H1 (cell line): Measurements from ENCODE around the gene HTR3E. TPM values are rescaled to one million over a fixed set of nuclear protein-coding genes. Genes with fewer than 3 reads are reported as not detected.

Source experiments
- CTCF ChIA-PET: fragments of 300-600 bp; sonication (Branson Sonifier 250); formaldehyde crosslinking; loops from one replicate; lab custom pipeline; 2021; ENCODE audit not compliant: partially characterized antibody; lab: Charles Lee
- POLR2A ChIA-PET: fragments of 300-600 bp; sonication (Branson Sonifier 250); formaldehyde crosslinking; loops from one replicate; lab custom pipeline; 2021; ENCODE audit warnings: inconsistent platforms; ENCODE audit not compliant: partially characterized antibody; lab: Charles Lee
- DNase-seq, 2 experiments: peaks; one replicate each; pipeline versions ENCODE4 v3.0.0 to v3.0.0-alpha.2; 2010 to 2022; ENCODE audit warnings: low spot score in 2 of 2, low read depth in 1 of 2, mixed read lengths in 1 of 2
- FAIRE-seq: peaks from 2 replicates; lab custom pipeline; 2011; peaks lifted over from hg19 to GRCh38; lab: Jason Lieb, UNC
- H2AFZ ChIP-seq: 2 replicates; pipeline ENCODE4 v1.8.1; 2012; ENCODE audit warnings: low read length, inconsistent platforms
- H2AK5ac ChIP-seq: 2 replicates; pipeline ENCODE4 v1.6.1; 2013; ENCODE audit warnings: low read depth, low read length
- H2BK120ac ChIP-seq: replicated peaks from 2 replicates; pipeline ENCODE3; 2013; ENCODE audit warnings: low read depth, low read length, inconsistent platforms
- H2BK12ac ChIP-seq: 2 replicates; pipeline ENCODE4 v1.6.1; 2013; ENCODE audit warnings: low read depth, low read length
- H2BK15ac ChIP-seq: 2 replicates; pipeline ENCODE4 v1.6.1; 2013; ENCODE audit warnings: low read length
- H2BK20ac ChIP-seq: 2 replicates; pipeline ENCODE4 v1.6.1; 2013; ENCODE audit warnings: low read length
- H2BK5ac ChIP-seq: 2 replicates; pipeline ENCODE4 v1.6.1; 2013; ENCODE audit warnings: low read depth, low read length
- H3K14ac ChIP-seq: 2 replicates; pipeline ENCODE4 v1.6.1; 2013; ENCODE audit warnings: inconsistent platforms; ENCODE audit not compliant: insufficient read length
- H3K18ac ChIP-seq: 2 replicates; pipeline ENCODE4 v1.6.1; 2013; ENCODE audit warnings: low read length; ENCODE audit errors: extremely low read depth
- H3K23ac ChIP-seq: 2 replicates; pipeline ENCODE4 v1.6.1; 2013; ENCODE audit warnings: inconsistent platforms; ENCODE audit not compliant: insufficient read length
- H3K23me2 ChIP-seq: 2 replicates; pipeline ENCODE4 v1.6.1; 2013; ENCODE audit warnings: low read depth, low read length
- H3K27ac ChIP-seq: 2 replicates; pipeline ENCODE4 v1.6.1; 2011; ENCODE audit warnings: low read depth, low read length, inconsistent platforms
- H3K27me3 ChIP-seq, 4 experiments: replicated peaks in 1 of 4; 1 replicate in 1 of 4; 2 replicates in 3 of 4; pipeline versions ENCODE4 v1.6.1 to v1.8.1; 2011 to 2013; ENCODE audit warnings: low read length in 3 of 4, mild to moderate bottlenecking in 3 of 4, inconsistent platforms in 2 of 4, mixed read lengths in 2 of 4, moderate library complexity in 1 of 4; ENCODE audit not compliant: control insufficient read depth in 3 of 4, insufficient read depth in 3 of 4; ENCODE audit errors: extremely low read depth in 1 of 4
- H3K36me3 ChIP-seq, 4 experiments: 2 replicates each; pipeline versions ENCODE4 v1.6.1 to v1.8.1; 2011 to 2013; ENCODE audit warnings: mild to moderate bottlenecking in 4 of 4, low read length in 3 of 4, moderate library complexity in 2 of 4, control low read depth in 1 of 4, inconsistent platforms in 1 of 4; ENCODE audit not compliant: insufficient read depth in 4 of 4, control insufficient read depth in 2 of 4
- H3K4ac ChIP-seq: replicated peaks from 2 replicates; pipeline ENCODE3; 2013; ENCODE audit warnings: low read length, low read depth, mixed read lengths, inconsistent platforms; ENCODE audit not compliant: insufficient read length
- H3K4me1 ChIP-seq, 4 experiments: replicated peaks in 1 of 4; 1 replicate in 1 of 4; 2 replicates in 3 of 4; pipeline versions ENCODE4 v1.6.1 to v1.8.1; 2011 to 2013; ENCODE audit warnings: low read length in 3 of 4, inconsistent platforms in 2 of 4, mixed read lengths in 1 of 4; ENCODE audit not compliant: insufficient read depth in 4 of 4, control insufficient read depth in 3 of 4
- H3K4me2 ChIP-seq, 2 experiments: 2 replicates each; pipeline versions ENCODE4 v1.6.1 to v1.8.1; 2011 to 2013; ENCODE audit warnings: low read depth in 2 of 2, low read length in 2 of 2, control low read depth in 1 of 2, inconsistent platforms in 1 of 2, mild to moderate bottlenecking in 1 of 2; ENCODE audit not compliant: insufficient read depth in 1 of 2
- H3K4me3 ChIP-seq, 4 experiments: fragments of 200-600, 300-600 bp in 1 of 4; sonication (generic), shearing (Covaris generic), sonication (Bioruptor Twin) in 1 of 4; 2 replicates each; pipeline versions ENCODE4 v1.5.1 to v1.8.1; 2011 to 2016; ENCODE audit warnings: low read length in 4 of 4, low read depth in 3 of 4, control low read depth in 2 of 4, inconsistent platforms in 2 of 4, mild to moderate bottlenecking in 2 of 4, mixed read lengths in 1 of 4, moderate library complexity in 1 of 4; ENCODE audit not compliant: insufficient read depth in 2 of 4; ENCODE audit errors: extremely low read depth in 1 of 4
- H3K56ac ChIP-seq: replicated peaks from 2 replicates; pipeline ENCODE3; 2013; ENCODE audit warnings: low read depth, mild to moderate bottlenecking, mixed read lengths, low read length, inconsistent platforms; ENCODE audit not compliant: insufficient read length
- H3K79me1 ChIP-seq: 2 replicates; pipeline ENCODE4 v1.6.1; 2013; ENCODE audit warnings: low read depth, low read length, control low read depth
- H3K79me2 ChIP-seq, 2 experiments: 2 replicates each; pipeline versions ENCODE4 v1.6.1 to v1.8.1; 2012 to 2013; ENCODE audit warnings: low read length in 2 of 2, mild to moderate bottlenecking in 2 of 2, inconsistent platforms in 1 of 2; ENCODE audit not compliant: insufficient read depth in 2 of 2, control insufficient read depth in 1 of 2
- H3K9ac ChIP-seq, 4 experiments: replicated peaks in 1 of 4; 1 replicate in 1 of 4; 2 replicates in 3 of 4; pipeline versions ENCODE4 v1.6.1 to v1.8.1; 2011 to 2013; ENCODE audit warnings: low read depth in 3 of 4, low read length in 3 of 4, control low read depth in 2 of 4, mild to moderate bottlenecking in 2 of 4, moderate library complexity in 2 of 4, inconsistent platforms in 1 of 4; ENCODE audit errors: extremely low read depth in 1 of 4
- H3K9me3 ChIP-seq, 2 experiments: 2 replicates each; pipeline versions ENCODE4 v1.6.1 to v1.8.1; 2012 to 2013; ENCODE audit warnings: mild to moderate bottlenecking in 2 of 2, moderate library complexity in 2 of 2, control low read depth in 1 of 2, inconsistent platforms in 1 of 2, low read depth in 1 of 2, low read length in 1 of 2, mixed read lengths in 1 of 2; ENCODE audit not compliant: insufficient read depth in 2 of 2
- H4K20me1 ChIP-seq, 2 experiments: replicated peaks in 1 of 2; 2 replicates each; pipeline versions ENCODE3 to v1.8.1; 2011 to 2013; ENCODE audit warnings: inconsistent platforms in 2 of 2, low read length in 2 of 2, mild to moderate bottlenecking in 1 of 2; ENCODE audit not compliant: insufficient read depth in 2 of 2, control insufficient read depth in 1 of 2
- H4K5ac ChIP-seq: 2 replicates; pipeline ENCODE4 v1.6.1; 2013; ENCODE audit warnings: low read length, low read depth, mixed read lengths, inconsistent platforms; ENCODE audit not compliant: insufficient read length
- H4K8ac ChIP-seq: 2 replicates; pipeline ENCODE4 v1.8.0; 2013; ENCODE audit warnings: mild to moderate bottlenecking, moderate library complexity, low read length, inconsistent platforms; ENCODE audit not compliant: insufficient read depth; ENCODE audit errors: extremely low read depth
- H4K91ac ChIP-seq: replicated peaks from 2 replicates; pipeline ENCODE3; 2013; ENCODE audit warnings: low read length, mixed read lengths, inconsistent platforms; ENCODE audit not compliant: insufficient read length
- BRCA1 ChIP-seq: IDR thresholded peaks from 2 replicates; pipeline ENCODE4 v1.6.1; 2012; ENCODE audit warnings: low read depth, low read length, improper control_type of control experiment
- CHD2 ChIP-seq: IDR thresholded peaks from 2 replicates; pipeline ENCODE4 v1.6.1; 2012; ENCODE audit warnings: low read length, improper control_type of control experiment
- PHF8 ChIP-seq: fragments of 200-600 bp; sonication (generic); conservative IDR thresholded peaks from 2 replicates; pipeline ENCODE4 v1.7.1; 2012; ENCODE audit warnings: low read depth, mild to moderate bottlenecking, inconsistent platforms, low read length, moderate library complexity
- POLR2AphosphoS5 ChIP-seq: IDR thresholded peaks from 2 replicates; pipeline ENCODE4 v1.6.1; 2011; ENCODE audit warnings: low read depth, low read length
- SP2 ChIP-seq: IDR thresholded peaks from 2 replicates; pipeline ENCODE4 v1.6.1; 2012; ENCODE audit warnings: mild to moderate bottlenecking, low read length, inconsistent platforms
- TCF12 ChIP-seq: IDR thresholded peaks from 2 replicates; pipeline ENCODE4 v1.6.1; 2011; ENCODE audit warnings: low read depth, mild to moderate bottlenecking, low read length
- TEAD4 ChIP-seq: IDR thresholded peaks from 2 replicates; pipeline ENCODE4 v1.6.1; 2012; ENCODE audit warnings: low read depth, low read length, inconsistent platforms, mixed read lengths
- USF2 ChIP-seq: IDR thresholded peaks from 2 replicates; pipeline ENCODE4 v1.6.1; 2011; ENCODE audit warnings: low read length, improper control_type of control experiment
- ZNF274 ChIP-seq: IDR thresholded peaks from 2 replicates; pipeline ENCODE4 v1.7.0; 2012; ENCODE audit warnings: low read length, borderline replicate concordance; ENCODE audit errors: extremely low read depth
- WGBS, 2 experiments: shearing (Covaris generic) in 1 of 2; methylation state at CpG; one replicate each; pipeline versions ENCODE4 v1.1.6 to v1.1.7; 2013 to 2015; ENCODE audit warnings: low lambda C conversion rate in 2 of 2, mixed read lengths in 2 of 2, inconsistent platforms in 1 of 2, low coverage in 1 of 2, missing lambda C conversion rate in 1 of 2; ENCODE audit not compliant: insufficient replicate concordance in 2 of 2, insufficient coverage in 1 of 2, insufficient read length in 1 of 2; ENCODE audit errors: extremely low coverage in 1 of 2, missing lambda C conversion rate in 1 of 2; 5-methylcytosine and 5-hydroxymethylcytosine counted together
- polyA plus RNA-seq, 7 experiments: library from polyadenylated mRNA; depleted of rRNA in 3 of 7; stranded (reverse) in 5 of 7; unstranded in 2 of 7; fragments of >200 nt in 5 of 7; fragments of 200-250 nt in 2 of 7; gene quantifications; 1 replicate in 5 of 7; 2 replicates in 1 of 7; 4 replicates in 1 of 7; pipeline versions ENCODE4 v1.2.1 to v1.2.3, GENCODE V29; 2011 to 2013; ENCODE audit warnings: missing spikeins in 2 of 7, mixed read lengths in 2 of 7
- total RNA-seq: library from RNA; stranded (reverse); fragmentation: NEBNext Ultra II Directional; extraction: Animal tissue kit (Norgen Biotek cat#: 25700); gene quantifications from 2 replicates; pipeline ENCODE4 v1.2.1, GENCODE V29; 2021
- TF ChIP-seq, protein P1 (sequence below): IDR thresholded peaks from 2 replicates; pipeline ENCODE4 v1.6.1; 2012; ENCODE audit warnings: low read length, inconsistent platforms

Gene HTR3E
- total and polyA plus RNA-seq, 2 of the 8 experiments (the other 6 are each of a cell fraction or from before 2014, with no cell fraction given), result not detected

DNA sequence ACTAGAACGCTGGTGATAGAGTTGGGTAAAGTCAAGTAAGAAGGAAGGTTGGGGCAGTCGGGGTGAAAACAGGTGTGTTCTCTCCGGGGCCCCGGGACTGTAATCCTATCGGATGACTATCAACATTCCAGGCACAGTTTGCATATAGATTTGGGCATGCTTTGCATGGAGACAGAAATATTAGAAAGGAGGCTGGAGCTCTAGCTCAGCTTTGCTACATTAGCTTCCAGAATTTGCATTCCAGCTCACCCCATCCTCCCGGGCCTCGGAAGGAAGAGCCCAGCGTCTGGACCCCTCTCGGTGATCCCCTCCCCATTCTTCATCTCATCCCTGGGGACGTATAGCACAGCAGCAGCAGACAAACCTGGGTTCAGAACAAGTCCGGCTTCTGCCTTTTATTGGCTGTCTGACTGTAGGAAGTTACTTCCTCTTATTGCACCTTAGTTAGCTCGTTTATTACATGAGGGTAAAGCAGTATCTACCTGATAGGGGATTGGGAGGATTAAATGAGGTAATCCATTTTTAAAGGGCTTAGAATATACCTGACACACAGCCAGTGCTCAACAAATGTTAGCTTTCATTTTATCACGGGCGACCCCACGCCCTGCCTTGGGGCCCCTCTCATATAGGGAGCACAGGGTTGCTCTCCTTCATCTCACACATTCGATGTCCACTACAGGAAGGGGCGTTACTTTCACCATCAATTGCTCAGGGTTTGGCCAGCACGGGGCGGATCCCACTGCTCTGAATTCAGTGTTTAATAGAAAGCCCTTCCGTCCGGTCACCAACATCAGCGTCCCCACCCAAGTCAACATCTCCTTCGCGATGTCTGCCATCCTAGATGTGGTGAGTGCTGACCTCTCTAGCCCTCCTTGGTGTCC, 3.2 kb downstream of the HTR3E start:
- H3K23ac ChIP-seq, result no peak overlapping the region
- WGBS, 2 experiments, result 90% methylated on average over 24 of the region's 24 CpGs; no CpG with 5 or more reads in 1 of the 2 experiments
- ChIA-PET CTCF (interaction anchor here (1.0 to 1.1 kb wide), 2 partner anchors 19 to 414 kb away, joined by 3 read pairs; no protein-coding TSS in a partner anchor), POLR2A (no interaction called here)
- no peak for FAIRE-seq
- no peak overlapping the region for H2AFZ ChIP-seq
- no peak overlapping the region for H2AK5ac ChIP-seq
- H3K18ac ChIP-seq, result no peak overlapping the region
- no peak overlapping the region for H3K14ac ChIP-seq
- no peaks in the 10 kb centered on the region for H3K4me1 ChIP-seq
- H4K5ac ChIP-seq, result no peak overlapping the region
- H2BK12ac ChIP-seq, result no peak overlapping the region
- H3K56ac ChIP-seq, result no peak overlapping the region
- no peak overlapping the region for H3K9ac ChIP-seq
- H4K20me1 ChIP-seq, result no peaks in the 10 kb centered on the region
- H4K91ac ChIP-seq, result no peak overlapping the region
- H3K79me1 ChIP-seq, result no peaks in the 10 kb centered on the region
- no peak overlapping the region for H3K4me2 ChIP-seq
- no peaks in the 10 kb centered on the region for H3K9me3 ChIP-seq
- H3K36me3 ChIP-seq, result no peaks in the 10 kb centered on the region
- H3K4ac ChIP-seq, result no peak overlapping the region
- H2BK5ac ChIP-seq, result no peak overlapping the region
- H3K4me3 ChIP-seq, result no peak overlapping the region
- no peak overlapping the region for H4K8ac ChIP-seq
- H3K27me3 ChIP-seq, result no peaks in the 10 kb centered on the region
- no peak overlapping the region for H3K27ac ChIP-seq
- DNase-seq, result no peak
- no peaks in the 10 kb centered on the region; the same call in 1 of the 2 replicates for H3K23me2 ChIP-seq
- no peaks in the 10 kb centered on the region for H3K79me2 ChIP-seq
- no peak overlapping the region for H2BK20ac ChIP-seq
- no peak overlapping the region for H2BK15ac ChIP-seq
- H2BK120ac ChIP-seq, result no peak overlapping the region
- TF ChIP-seq TCF12 (no peak), POLR2AphosphoS5 (no peak), PHF8 (no peak), ZNF274 (no peak), TEAD4 (no peak), SP2 (no peak), CHD2 (no peak), USF2 (no peak), BRCA1 (no peak)
- TF ChIP-seq, protein P1, sequence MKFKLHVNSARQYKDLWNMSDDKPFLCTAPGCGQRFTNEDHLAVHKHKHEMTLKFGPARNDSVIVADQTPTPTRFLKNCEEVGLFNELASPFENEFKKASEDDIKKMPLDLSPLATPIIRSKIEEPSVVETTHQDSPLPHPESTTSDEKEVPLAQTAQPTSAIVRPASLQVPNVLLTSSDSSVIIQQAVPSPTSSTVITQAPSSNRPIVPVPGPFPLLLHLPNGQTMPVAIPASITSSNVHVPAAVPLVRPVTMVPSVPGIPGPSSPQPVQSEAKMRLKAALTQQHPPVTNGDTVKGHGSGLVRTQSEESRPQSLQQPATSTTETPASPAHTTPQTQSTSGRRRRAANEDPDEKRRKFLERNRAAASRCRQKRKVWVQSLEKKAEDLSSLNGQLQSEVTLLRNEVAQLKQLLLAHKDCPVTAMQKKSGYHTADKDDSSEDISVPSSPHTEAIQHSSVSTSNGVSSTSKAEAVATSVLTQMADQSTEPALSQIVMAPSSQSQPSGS, result no peak
